GM19463 (cell line): ENCODE results near the gene PPP1CB.

Experiments used
- ATAC-seq: cut with Tn5 transposase; IDR thresholded peaks from one replicate; pipeline ENCODE4 v1.9.1; 2021; ENCODE audit warnings: mild to moderate bottlenecking, moderate library complexity; ENCODE audit not compliant: unreplicated experiment

Gene PPP1CB

DNA sequence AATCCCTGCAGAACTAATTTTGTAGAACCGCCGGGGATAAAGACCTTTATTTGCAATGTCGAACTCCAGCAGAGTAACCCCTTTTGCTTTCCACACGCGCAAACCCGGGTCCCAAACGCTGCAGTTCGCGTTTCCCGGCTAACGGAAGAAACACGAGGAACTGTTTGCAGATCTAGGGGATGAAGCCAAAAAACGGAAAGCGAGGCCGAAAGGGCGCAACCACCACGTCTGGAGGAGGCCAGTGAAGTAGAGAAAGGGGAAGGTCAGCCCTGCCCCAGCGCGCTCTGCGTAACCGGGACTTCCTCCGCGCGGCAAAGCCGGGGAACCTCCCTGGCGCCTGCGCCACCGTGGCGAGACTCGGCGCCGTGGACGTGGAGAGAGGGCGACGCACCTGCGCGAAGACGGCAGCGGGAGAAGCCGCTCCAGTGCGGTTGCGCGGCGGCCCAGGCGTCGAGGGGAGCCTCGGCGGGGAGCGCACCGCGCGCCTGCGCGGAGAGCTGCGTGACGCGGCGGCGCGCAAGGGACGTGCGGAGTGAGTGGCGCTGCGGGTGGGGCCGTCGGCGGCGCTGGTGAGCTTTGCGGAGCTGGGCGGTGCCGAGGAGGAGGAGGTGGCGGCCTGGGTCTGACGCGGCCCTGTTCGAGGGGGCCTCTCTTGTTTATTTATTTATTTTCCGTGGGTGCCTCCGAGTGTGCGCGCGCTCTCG lies at the start of gene PPP1CB:
TSS of gene PPP1CB (plus strand) at position 579 of the 704 bp plus-strand sequence. CDS start 295 bp downstream, outside the sequence.
- peak; percentile 85 for ATAC-seq

DNA sequence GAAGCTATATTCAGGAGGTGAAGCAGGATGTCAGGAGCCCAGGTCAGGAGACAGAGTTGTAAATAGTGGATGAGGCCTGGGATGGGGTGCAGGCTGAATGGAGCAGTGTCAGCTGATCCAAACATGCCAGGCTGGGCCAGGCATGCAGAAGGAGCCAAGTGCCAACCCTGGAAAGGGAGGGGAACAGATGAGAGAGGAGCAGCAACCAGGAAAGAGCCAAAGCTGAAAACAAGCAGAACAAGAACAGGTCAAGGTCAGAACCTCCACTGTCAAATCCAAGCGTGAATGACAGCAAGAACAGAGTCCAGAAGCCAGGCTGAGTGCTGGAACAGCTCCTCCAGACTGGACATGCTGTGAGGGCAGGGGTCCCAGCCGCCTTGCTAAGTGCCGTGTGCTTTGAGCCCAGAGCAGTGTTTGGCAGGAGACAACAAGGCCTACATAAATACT lies 49.2 kb upstream of the PPP1CB start:
- no peak for ATAC-seq

DNA sequence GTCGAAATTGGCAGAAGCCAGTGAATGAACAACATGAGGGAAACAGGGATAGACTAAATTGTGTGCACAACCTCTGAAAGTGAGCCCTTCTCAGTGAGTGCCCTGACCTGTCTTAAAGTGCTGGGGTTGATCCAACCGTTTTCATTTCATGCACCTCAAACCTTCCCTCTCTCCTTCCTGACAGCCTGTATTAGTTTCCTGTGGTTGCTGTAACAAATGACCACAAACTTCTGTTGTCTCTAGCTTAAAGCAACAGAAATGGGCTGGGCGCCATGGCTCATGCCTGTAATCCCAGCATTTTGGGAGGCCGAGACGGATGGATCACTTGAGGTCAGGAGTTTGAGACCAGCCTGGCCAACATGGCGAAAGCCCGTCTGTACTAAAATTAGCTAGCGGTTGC lies 48.8 kb upstream of the PPP1CB start:
- no peak for ATAC-seq

DNA sequence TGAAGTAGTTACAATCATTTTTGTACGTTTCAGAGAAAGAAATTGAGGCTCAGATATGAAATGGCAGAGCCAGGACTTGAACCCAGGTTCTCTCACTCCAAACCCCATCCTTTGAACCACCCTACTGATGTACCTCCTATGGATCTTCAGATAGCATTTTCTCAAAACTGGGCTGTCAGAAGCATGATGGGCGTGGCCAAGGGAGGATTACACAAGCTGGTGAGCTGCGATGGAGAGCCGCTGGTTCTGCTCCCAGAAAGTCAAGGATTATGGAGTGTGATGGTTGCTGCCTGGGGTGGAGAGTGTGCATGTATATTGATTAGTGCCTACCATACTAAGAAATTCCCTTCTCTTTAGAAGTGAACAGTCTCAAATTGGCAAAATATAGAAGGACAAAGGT lies 47.0 kb upstream of the PPP1CB start:
- ATAC-seq = no peak

DNA sequence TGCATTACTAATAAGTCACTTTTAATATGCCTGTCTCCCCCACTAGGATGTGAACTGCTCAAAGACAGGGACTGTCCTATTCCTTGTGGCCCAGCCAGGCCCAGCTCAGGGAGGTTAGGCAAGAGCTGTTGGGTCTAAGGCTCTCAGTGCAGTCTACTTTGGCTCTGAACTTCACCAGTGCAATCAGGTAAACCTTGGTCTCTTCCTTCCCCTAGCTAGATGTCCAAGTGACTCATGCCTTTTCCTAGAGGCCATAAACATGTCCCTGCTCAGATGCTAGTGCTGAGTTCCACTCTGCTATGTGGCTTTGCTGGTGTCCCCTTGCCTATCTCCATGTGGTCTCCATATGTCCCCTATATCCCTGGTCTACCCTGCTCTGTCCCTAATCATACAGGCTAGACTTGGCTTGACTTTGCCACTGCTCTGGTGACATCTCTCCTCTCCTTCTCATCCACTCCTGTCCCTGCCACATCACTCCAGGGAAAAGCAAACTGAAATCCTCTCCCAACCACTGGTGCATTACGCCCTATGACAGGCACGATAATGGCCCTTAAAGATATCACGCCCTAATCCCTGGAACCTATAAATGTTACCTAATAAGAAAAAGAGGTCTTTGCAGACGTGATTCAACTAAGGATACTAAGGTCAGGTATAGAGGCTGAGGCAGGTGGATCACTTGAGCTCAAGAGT lies 45.7 kb upstream of the PPP1CB start:
- no peak for ATAC-seq

DNA sequence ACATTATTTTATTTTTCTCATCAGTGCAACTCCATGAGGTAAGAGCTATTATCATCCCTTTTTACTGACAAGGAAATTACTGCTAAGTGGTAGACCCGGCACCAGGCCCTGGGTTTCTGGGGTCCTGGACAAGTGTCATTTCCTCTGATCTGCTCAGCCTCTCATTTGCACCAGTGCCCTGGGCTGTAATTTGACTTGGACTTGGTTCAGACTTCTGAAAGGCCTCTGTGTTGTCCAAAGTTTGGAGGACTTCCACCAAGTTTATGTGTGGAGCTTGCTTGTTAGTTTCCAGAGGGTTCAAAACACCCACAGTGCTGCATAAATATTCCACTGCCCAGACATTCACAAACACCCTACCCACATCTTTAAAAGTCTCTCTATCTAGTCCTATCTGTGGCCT lies 44.0 kb upstream of the PPP1CB start:
- no peak for ATAC-seq

DNA sequence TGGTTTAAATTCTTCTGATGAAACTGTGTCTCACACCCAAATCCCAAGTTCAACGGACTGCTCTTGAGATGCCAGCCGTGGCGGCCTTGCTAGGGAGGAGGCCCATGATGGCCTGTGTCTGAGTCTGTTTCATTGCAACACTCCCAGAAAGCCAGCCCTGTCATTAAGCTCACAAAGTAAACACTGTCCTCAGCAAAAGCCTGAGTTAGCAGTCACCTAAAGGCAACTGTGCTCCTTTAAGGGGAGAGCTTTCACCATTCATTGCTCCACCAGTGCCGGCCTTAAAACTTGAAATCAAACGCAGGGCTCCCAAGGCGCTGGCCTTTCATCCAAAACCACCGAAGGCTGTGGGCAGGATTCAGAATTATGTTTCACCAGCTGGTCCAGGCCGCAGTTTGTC lies 42.5 kb upstream of the PPP1CB start:
- no peak for ATAC-seq

DNA sequence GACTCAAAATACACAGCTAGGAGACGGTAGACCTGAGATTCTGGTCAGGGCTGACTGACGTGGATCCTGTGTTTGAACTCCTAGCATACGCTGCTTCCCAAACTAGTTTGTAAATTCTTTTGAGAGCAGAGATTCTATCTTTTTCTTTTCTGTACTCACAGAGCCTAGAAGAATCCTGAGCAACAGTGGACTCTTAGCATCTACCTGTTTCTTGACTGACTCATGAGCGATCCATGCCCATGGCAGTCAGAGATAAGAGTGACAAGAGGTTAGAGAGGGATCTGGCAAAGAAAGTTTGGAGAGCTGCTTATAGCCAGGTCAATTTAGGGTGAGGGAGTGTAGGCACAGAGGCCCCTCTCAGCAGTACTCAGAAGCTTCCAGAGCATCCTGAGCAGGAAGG lies 41.1 kb upstream of the PPP1CB start:
- no peak for ATAC-seq

DNA sequence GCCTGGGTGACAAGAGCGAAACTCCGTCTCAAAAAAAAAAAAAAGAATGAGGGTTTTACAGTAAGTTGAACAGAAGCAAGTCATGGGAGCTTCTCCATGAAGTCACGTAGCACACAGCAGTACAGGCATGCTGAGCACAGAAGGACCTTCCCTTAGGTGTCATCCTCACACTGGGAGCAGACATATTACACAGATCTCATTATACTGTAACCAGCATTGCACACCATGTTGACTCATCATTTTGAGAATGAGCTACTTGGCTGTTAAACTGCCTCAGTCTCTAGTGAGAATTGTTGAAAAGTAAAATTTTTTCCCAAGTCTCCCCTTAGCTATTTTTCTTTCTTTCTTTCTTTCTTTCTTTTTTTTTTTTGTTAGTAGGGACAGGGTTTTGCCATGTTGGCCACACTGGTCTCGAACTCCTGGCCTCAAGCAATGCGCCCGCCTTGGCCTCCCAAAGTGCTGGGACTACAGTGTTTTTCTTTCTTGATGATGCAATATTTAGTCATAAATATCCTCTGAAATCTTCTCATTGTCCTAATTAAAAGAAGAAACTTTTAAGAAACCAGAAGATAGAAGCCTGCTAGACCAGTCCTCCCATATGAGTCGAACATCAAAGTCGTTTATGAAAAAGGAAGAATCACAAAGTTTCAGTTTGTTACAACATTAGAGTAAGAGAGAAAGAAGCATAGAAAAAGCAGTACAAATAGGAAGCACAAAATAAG lies 37.9 kb upstream of the PPP1CB start:
- ATAC-seq = no peak

DNA sequence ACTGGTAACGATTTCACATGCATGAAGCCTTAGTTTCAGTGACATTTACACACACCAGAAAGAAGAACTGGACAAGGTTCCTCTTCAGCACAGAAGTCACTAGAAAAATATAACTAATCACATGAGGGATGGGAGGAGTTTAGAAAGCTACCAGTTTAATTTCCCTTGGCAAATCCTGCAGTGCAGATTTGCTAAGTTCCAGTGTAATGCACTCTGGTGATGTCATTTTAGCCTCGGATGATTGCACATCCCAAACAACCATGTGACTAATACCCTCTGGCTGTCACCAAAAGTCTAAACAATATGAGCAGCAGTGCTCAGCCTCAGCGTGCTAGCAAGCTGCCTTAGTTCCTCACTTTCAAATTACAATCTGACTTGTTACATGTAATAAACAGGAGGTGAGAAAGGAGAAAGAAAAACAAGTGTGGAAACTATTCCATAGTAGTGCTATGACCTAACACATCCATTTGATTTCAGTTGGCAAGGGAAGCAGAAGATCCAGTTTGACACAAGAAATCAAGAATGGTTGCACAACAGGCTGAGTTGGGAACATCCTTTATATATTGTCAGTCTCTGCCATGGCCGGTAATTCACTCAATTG lies 35.3 kb upstream of the PPP1CB start:
- ATAC-seq = peak; percentile 41

DNA sequence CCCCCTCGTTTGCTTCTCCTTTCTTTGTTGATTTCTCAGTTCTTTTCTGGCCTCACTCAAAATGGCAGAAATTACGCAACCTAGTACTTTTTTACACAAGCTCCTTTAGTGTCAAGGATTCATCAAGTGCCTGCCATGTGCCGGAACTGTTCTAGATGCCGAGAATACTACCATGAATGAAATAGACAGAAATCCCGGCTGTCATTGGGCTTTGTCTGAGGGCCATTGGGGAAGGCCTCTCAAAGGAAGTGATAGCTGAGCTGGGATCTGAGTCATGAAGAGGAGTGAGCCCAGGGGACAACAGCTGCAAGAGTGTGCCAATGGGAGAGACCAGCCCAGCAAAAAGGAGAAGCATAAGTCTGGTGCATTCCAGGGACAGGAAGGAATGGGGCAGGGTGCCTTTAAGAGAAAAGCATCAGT lies 34.3 kb upstream of the PPP1CB start:
- ATAC-seq = no peak

DNA sequence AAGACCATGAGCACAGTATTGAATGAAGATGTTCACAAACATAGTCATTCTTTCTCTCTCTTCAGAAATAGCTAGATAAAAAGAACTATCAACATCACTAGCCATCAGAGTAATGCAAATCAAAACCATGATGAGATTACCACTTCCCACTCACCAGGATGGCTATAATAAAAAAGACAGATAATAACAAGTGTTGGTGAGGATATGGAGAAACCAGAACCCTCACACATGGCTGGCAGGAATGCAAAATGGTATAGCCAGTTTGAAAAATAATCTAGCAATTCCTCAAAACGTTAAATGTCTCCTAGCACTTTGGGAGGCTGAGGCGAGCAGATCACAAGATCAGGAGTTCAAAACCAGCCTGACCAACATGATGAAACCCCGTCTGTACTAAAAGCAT lies 31.3 kb upstream of the PPP1CB start:
- no peak for ATAC-seq

DNA sequence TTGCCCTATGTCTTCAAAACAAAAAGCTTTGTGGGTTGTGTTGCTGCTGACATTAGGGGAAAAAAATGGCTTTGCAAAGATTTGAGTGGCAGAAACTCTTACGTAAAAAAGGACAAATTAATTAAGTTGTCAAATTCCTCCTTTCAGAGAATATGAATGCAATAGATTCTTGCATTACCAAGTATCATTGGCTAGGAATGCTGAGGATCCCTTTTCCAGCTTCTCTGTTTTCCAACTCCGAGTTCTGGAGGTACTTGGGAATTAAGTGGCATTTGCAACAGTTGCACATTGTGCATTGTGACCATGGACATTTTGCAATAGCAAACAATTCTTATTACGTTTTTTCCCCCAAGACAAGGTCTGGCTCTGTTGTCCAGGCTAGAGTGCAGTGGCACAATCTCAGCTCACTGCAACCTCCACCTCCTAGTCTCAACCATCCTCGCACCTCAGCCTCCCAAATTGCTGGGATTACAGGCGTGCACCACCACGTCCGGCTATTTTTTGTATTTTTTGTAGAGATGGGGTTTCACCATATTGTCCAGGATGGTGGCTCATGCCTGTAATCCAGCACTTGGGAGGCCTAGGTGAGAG lies 29.9 kb upstream of the PPP1CB start:
- ATAC-seq = no peak

DNA sequence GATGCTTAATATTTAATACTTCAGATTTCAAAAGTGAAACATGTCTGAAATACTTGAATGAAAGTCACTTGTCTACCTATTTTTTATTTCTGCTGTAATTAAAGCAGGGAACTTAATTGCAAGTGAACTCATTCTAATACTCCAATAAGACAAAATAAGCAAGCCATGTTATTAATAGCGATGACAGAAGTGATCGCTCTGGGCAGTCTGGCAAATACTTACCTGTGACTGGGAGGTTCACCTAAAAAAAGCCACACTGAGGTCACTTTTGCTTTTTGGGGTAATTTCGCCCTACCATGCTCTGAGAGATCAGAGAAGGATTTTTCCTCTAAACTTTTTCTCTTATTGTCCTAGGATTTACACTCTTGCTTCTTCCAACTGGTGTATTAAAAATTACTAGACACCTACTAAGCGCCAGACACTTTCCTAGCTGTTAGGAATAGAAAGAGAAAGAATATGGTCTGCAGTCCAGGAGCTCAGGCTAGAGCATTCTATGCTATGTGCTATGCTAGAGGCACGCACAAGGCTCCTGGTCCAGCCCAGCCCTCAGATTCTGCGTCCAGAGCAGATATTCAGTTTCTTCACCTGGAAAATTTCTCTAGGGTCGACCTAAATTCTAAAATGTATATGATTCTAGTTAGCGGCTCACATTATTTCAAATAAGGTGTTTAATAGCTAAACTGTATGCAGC lies 26.5 kb upstream of the PPP1CB start:
- no peak for ATAC-seq

DNA sequence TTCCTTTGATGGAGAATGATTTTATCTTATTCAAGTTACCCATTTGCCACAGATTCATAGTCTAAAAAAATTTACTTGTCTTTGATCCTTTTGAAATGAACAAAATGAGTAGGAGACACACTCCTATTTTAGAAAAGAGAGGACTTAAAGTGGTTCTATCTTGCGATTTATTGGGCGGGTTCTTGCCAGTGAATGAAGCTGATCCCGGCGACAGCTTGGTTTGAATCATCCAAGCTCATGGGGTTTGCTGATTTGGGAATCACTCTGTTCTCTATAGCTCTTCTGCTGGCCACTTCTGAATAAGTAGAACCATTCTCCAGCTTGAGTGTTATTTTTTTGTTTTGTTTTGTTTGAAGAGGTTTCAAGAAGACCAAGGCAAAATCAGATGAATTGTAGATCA lies 25.5 kb upstream of the PPP1CB start:
- ATAC-seq = no peak

DNA sequence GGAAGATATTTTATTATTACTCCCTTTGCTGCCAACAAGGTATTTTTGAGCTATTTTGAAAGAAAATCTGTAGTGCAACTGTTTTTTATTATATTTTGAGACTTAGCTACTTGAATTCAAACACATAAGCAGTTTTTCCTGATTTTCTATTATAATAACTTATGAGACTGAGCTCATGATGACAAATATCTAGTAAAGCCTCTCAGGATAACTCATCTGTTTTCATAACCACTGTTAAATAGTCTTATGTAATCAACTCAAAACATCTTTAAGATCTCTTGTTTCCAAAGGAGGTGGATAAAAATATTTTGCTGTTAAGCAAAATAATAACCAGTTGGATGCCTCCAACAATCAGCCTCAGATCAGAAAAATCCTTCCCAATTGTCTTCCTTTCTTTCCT lies 21.9 kb upstream of the PPP1CB start:
- no peak for ATAC-seq

DNA sequence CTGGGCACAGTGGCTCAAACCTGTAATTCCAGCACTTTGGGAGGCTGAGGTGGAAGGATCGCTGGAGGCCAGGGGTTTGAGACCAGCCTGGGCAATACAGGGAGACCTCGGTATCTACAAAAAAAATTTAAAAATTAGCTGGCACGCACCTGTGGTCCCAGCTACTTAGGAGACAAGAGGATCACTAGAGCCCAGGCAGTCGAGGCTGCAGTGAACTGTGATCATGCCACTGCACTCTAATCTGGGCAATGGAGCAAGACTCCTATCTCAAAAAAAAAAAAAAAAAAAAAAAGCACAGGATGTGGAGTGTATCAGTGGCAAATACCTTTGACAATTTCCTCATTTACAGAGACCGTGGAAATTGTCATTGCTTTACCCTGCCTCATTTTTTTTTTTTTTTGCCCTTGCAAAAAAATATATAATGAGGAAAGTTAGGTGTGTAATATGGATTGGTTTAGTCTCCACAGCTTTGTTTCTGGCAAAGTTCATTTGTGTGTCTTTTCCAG lies 20.9 kb upstream of the PPP1CB start:
- ATAC-seq = no peak

DNA sequence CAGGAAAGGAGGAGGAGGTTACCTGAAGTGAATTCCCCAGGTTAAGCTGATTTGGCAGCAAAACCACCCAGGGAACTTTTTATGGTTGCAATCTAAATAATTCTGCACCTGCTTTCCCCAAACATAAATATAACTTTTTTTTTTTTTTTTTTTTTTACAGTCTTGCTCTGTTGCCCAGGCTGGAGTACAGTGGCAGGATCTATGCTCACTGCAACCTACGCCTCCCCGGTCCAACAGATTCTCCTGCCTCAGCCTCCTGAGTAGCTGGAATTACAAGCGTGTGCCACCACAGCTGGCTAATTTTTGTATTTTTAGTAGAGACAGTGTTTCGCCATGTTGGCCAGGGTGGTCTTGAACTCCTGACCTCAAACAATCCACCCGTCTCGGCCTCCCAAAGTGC lies 16.1 kb upstream of the PPP1CB start:
- ATAC-seq = no peak

DNA sequence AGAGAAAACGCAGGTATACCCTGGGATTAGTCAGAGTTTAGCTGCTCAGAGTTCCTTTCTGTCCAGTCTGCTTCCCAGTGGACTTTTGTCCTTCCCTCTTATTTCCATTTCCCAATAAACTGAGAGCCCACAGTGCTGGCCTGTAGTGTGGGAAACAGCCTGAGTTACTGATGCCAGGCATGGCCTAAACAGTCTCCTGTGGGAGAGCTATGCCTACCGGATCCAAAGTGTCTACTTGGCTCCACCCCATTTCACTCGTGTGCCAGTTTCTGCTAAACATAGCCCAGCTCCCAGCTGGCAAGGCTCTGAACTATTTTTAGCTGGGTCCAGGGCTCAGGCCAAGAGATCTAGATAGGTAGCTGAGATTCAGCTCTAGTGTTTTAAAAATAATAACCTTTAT lies 15.6 kb upstream of the PPP1CB start:
- ATAC-seq = no peak

DNA sequence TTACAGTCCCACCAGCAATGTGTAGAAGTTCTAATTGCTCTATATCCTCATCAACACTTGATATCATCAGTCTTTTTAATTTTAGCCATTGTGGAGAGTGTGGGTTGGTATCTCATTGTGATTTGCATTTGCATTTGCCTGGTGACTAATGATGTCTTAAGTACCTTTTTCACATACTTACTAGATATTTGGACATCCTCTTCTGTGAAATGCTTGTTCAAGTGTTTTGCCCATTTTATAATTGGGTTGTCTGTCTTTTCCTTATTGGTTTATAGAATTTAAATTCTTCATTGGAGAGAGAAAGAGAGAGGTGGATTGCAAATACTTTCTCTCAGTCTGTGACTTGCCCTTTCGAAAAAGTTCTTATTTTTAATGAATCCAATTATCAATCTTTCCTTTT lies 14.0 kb upstream of the PPP1CB start:
- no peak for ATAC-seq
